IPS-18c (cell line): ENCODE data around the gene GPNMB.
"Not testable (repeated sequence)": the region's sequence is repeated elsewhere in the genome, so short reads cannot be mapped to it uniquely, and the experiment has no call there.

Experiments used
- H3K4me3 ChIP-seq: 2 replicates; pipeline ENCODE4 v1.7.0; 2013; ENCODE audit warnings: low read depth, mild to moderate bottlenecking, low read length, moderate library complexity; ENCODE audit not compliant: insufficient read depth
- H3K9me3 ChIP-seq: one replicate; pipeline ENCODE4 v1.6.1; 2013; ENCODE audit warnings: mild to moderate bottlenecking, low read length, moderate library complexity; ENCODE audit not compliant: control insufficient read depth, insufficient read depth

GPNMB gene

GRCh38 chr7:23285657-23286646 lies 39.4 kb downstream of the GPNMB start:
- no peak overlapping the region for H3K4me3 ChIP-seq

GRCh38 chr7:23287612-23288011 lies 41.0 kb downstream of the GPNMB start:
- Histone ChIP-seq H3K4me3 (no peak overlapping the region), H3K9me3 (peaks cover 2% of the 10 kb centered on the region)

More at GRCh38 chr7:23285657-23286646, 39.4 kb downstream of the GPNMB start:
- H3K9me3 ChIP-seq, result peaks cover 2% of the 10 kb centered on the region

- no peak overlapping the region for H3K4me3 ChIP-seq
- H3K9me3 ChIP-seq, result peaks cover 2% of the 10 kb centered on the region
Measured at GRCh38 chr7:23290993-23291392, 44.4 kb downstream of the GPNMB start.

GRCh38 chr7:23291957-23292560 lies 45.5 kb downstream of the GPNMB start:
- peaks cover 2% of the 10 kb centered on the region for H3K9me3 ChIP-seq
- H3K4me3 ChIP-seq, result no peak overlapping the region

GRCh38 chr7:23292623-23293022 lies 46.0 kb downstream of the GPNMB start:
- H3K9me3 ChIP-seq, result peaks cover 2% of the 10 kb centered on the region
- H3K4me3 ChIP-seq, result no peak overlapping the region

- H3K4me3 ChIP-seq, result no peak overlapping the region
- H3K9me3 ChIP-seq, result peaks cover 2% of the 10 kb centered on the region
Measured at GRCh38 chr7:23293500-23294073, 47.0 kb downstream of the GPNMB start.

- H3K4me3 ChIP-seq, result no peak overlapping the region
- peaks cover 1% of the 10 kb centered on the region for H3K9me3 ChIP-seq
Measured at GRCh38 chr7:23294549-23295400, 48.2 kb downstream of the GPNMB start.

GRCh38 chr7:23295401-23295697 lies 48.8 kb downstream of the GPNMB start:
- Histone ChIP-seq H3K4me3 (no peak overlapping the region), H3K9me3 (peaks cover 2% of the 10 kb centered on the region)

GRCh38 chr7:23298141-23298881 lies 51.7 kb downstream of the GPNMB start:
- peaks cover 2% of the 10 kb centered on the region for H3K9me3 ChIP-seq
- H3K4me3 ChIP-seq, result no peak overlapping the region

- Histone ChIP-seq H3K9me3 (peaks cover 2% of the 10 kb centered on the region), H3K4me3 (peak within 1 kb of the TSS; percentile 88)
Measured at GRCh38 chr7:23298885-23299769, 52.6 kb downstream of the GPNMB start, which contains the start of gene MALSU1. TSS of gene MALSU1 (plus strand) at chr7:23299339. CDS start at chr7:23299353, 14 bp downstream.

- Histone ChIP-seq H3K9me3 (peaks cover 2% of the 10 kb centered on the region), H3K4me3 (peak overlapping the region; percentile 88)
Measured at GRCh38 chr7:23299770-23300300, 53.3 kb downstream of the GPNMB start.

GRCh38 chr7:23306936-23307521 lies 60.5 kb downstream of the GPNMB start:
- no peaks in the 10 kb centered on the region for H3K9me3 ChIP-seq
- no peak overlapping the region for H3K4me3 ChIP-seq

- H3K4me3 ChIP-seq, result no peak overlapping the region
- no peaks in the 10 kb centered on the region for H3K9me3 ChIP-seq
Measured at GRCh38 chr7:23308754-23309153, 62.2 kb downstream of the GPNMB start.

- not testable (repeated sequence) for H3K4me3 ChIP-seq, H3K9me3 ChIP-seq
Measured at GRCh38 chr7:23312141-23312540, 65.6 kb downstream of the GPNMB start.

- no peak overlapping the region for H3K4me3 ChIP-seq
- H3K9me3 ChIP-seq, result no peaks in the 10 kb centered on the region
Measured at GRCh38 chr7:23315366-23315765, 68.8 kb downstream of the GPNMB start.
